Measurements from ENCODE around the gene LHFPL6.

DNA sequence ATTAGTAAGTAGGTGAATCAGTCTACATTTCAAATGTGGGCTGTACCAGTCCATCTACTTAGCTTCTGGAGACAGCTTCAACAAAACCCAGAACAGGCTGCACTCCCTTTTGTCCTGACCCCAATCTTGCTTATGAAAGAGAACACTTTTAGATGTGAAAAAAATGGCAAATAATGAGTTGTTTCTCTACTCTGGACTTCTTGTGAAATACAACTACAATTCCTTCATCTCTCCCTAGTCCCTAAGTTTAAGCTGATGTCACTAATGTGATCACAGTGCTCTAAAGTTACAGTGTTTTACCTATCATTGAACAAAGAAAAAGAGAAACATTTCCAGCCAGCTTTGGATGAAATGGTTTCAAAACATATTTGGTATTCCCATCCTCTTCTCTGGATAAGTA, 183.9 kb downstream of the LHFPL6 start:
- TF ChIP-seq, protein P1, sequence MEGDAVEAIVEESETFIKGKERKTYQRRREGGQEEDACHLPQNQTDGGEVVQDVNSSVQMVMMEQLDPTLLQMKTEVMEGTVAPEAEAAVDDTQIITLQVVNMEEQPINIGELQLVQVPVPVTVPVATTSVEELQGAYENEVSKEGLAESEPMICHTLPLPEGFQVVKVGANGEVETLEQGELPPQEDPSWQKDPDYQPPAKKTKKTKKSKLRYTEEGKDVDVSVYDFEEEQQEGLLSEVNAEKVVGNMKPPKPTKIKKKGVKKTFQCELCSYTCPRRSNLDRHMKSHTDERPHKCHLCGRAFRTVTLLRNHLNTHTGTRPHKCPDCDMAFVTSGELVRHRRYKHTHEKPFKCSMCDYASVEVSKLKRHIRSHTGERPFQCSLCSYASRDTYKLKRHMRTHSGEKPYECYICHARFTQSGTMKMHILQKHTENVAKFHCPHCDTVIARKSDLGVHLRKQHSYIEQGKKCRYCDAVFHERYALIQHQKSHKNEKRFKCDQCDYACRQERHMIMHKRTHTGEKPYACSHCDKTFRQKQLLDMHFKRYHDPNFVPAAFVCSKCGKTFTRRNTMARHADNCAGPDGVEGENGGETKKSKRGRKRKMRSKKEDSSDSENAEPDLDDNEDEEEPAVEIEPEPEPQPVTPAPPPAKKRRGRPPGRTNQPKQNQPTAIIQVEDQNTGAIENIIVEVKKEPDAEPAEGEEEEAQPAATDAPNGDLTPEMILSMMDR (IDR thresholded peaks at IDR 0.05), result no peak
- TF ChIP-seq POLR2A (IDR thresholded peaks at IDR 0.05), result no peak
